ENCODE data around the gene OPRD1.

DNA sequence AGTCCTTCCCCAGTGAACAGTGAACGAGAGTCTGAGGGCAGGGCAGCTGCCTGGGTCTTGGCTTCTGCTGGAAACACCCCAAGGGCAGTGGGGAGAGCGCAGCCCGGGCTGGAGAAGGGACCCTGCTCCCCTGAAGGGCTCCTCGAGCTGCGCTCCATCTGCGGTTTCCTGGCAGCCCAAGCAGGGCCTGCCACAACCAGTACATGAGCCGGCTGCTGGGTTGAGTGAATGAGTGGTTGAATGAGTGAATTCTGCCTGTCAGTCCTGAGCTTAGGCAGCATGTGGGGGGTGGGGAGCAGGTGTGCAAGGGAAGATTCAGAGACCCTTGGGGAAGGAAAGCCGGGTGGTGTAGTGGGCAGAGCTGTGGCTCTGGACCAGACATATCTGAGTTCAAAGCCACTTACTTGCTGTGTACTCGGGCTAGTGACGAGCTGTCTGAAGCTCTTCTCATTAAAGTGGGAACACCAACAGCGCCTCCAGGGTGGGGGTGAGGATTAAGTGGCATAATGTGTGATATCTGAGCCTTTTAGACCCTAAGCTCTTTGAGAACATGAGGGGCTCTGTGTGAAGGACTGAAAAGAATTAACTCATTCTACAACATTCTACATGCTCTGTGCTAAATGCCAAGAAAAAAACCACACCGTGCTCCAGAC is 3.7 kb downstream of the OPRD1 start:
- TF ChIP-seq, protein P1, sequence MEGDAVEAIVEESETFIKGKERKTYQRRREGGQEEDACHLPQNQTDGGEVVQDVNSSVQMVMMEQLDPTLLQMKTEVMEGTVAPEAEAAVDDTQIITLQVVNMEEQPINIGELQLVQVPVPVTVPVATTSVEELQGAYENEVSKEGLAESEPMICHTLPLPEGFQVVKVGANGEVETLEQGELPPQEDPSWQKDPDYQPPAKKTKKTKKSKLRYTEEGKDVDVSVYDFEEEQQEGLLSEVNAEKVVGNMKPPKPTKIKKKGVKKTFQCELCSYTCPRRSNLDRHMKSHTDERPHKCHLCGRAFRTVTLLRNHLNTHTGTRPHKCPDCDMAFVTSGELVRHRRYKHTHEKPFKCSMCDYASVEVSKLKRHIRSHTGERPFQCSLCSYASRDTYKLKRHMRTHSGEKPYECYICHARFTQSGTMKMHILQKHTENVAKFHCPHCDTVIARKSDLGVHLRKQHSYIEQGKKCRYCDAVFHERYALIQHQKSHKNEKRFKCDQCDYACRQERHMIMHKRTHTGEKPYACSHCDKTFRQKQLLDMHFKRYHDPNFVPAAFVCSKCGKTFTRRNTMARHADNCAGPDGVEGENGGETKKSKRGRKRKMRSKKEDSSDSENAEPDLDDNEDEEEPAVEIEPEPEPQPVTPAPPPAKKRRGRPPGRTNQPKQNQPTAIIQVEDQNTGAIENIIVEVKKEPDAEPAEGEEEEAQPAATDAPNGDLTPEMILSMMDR (IDR thresholded peaks at IDR 0.05), result no peak
- TF ChIP-seq, protein P2, sequence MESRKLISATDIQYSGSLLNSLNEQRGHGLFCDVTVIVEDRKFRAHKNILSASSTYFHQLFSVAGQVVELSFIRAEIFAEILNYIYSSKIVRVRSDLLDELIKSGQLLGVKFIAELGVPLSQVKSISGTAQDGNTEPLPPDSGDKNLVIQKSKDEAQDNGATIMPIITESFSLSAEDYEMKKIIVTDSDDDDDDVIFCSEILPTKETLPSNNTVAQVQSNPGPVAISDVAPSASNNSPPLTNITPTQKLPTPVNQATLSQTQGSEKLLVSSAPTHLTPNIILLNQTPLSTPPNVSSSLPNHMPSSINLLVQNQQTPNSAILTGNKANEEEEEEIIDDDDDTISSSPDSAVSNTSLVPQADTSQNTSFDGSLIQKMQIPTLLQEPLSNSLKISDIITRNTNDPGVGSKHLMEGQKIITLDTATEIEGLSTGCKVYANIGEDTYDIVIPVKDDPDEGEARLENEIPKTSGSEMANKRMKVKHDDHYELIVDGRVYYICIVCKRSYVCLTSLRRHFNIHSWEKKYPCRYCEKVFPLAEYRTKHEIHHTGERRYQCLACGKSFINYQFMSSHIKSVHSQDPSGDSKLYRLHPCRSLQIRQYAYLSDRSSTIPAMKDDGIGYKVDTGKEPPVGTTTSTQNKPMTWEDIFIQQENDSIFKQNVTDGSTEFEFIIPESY (IDR thresholded peaks at IDR 0.05; ENCODE audit: borderline replicate concordance, low read depth), result no peak
- TF ChIP-seq, protein P3, sequence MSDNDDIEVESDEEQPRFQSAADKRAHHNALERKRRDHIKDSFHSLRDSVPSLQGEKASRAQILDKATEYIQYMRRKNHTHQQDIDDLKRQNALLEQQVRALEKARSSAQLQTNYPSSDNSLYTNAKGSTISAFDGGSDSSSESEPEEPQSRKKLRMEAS (IDR thresholded peaks at IDR 0.05; ENCODE audit: low read depth), result no peak
- no peak for TF ChIP-seq RCOR1 (IDR thresholded peaks at IDR 0.05; ENCODE audit: low read length)
